ENCODE data around the gene MED9. TPM values are rescaled to one million over a fixed set of nuclear protein-coding genes. Genes with fewer than 3 reads are reported as not detected.

Gene MED9
- total RNA-seq, 4 donors from 2014 or later: 3.2 to 17.4 (median 13.4) TPM

DNA sequence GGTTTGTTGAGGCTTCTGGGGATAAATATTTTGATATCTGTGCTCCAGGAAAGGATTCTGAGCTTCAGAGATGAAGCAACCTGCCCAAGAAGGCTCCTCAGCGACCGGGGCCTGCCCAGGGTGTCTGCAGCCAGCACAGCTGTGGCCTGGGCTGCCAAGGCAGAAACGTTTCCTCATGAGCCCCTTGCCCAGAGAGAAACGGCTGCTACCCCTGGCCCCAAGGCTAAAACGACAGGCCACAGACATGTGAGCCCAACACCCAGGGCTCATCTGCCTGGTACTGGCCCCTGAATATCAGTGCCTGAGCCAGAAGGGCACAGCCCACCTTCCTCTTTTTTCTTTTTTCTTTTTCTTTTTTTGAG lies 64.8 kb downstream of the MED9 start:
- Histone ChIP-seq H3K4me3 (no peak overlapping the region), H3K27ac (no peak overlapping the region), H3K36me3 (no peaks in the 10 kb centered on the region), H3K27me3 (no peaks in the 10 kb centered on the region), H3K4me1 (peaks cover 0 to 4% of the 10 kb centered on the region in 2 donors), H3K9me3 (no peaks in the 10 kb centered on the region)
- intact Hi-C loops (cut with DNase I; ENCODE audit: low total_unique reads): no loop called here
- TF ChIP-seq, protein P1, sequence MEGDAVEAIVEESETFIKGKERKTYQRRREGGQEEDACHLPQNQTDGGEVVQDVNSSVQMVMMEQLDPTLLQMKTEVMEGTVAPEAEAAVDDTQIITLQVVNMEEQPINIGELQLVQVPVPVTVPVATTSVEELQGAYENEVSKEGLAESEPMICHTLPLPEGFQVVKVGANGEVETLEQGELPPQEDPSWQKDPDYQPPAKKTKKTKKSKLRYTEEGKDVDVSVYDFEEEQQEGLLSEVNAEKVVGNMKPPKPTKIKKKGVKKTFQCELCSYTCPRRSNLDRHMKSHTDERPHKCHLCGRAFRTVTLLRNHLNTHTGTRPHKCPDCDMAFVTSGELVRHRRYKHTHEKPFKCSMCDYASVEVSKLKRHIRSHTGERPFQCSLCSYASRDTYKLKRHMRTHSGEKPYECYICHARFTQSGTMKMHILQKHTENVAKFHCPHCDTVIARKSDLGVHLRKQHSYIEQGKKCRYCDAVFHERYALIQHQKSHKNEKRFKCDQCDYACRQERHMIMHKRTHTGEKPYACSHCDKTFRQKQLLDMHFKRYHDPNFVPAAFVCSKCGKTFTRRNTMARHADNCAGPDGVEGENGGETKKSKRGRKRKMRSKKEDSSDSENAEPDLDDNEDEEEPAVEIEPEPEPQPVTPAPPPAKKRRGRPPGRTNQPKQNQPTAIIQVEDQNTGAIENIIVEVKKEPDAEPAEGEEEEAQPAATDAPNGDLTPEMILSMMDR (IDR thresholded peaks at IDR 0.05): no peak
- no peak for TF ChIP-seq POLR2A (IDR thresholded peaks at IDR 0.05)
- DNase-seq: no peak

Small RNA genes lying within 50 kb of the gene (small RNA-seq; reads per million reads assigned to genes)
- not detected for gene RF00019

Other genes with a start within 250 kb of the MED9 start
- gene FLCN, start 239.8 kb upstream of the MED9 start, total RNA-seq: 10 to 100 TPM; 13.2 to 82.0 (median 61.5) TPM
- 10 to 100 TPM; 13.1 to 83.3 (median 49.4) TPM for gene COPS3, start 195.8 kb upstream of the MED9 start, total RNA-seq
- 1 to 10 TPM in 3 of 4 donors, under 1 TPM in 1; 0.26 to 7.8 (median 2.8) TPM for gene NT5M, start 173.6 kb upstream of the MED9 start, total RNA-seq
- 10 to 100 TPM in 1 of 4 donors, 1 to 10 TPM in 2, under 1 TPM in 1; 0.59 to 12.7 (median 7.4) TPM for gene RASD1, start 19.4 kb downstream of the MED9 start, total RNA-seq
- gene PEMT, start 114.7 kb downstream of the MED9 start, total RNA-seq: 10 to 100 TPM; 26.3 to 61.7 (median 32.2) TPM
- gene RAI1, start 204.5 kb downstream of the MED9 start, total RNA-seq: 10 to 100 TPM in 3 of 4 donors, 1 to 10 TPM in 1; 10.0 to 66.1 (median 15.3) TPM